Stimulated activated CD8-positive, alpha-beta memory T cell treated with anti-CD3 and anti-CD28 coated beads, Interleukin-12 subunit alpha, Interleukin-12 subunit beta, amount 100 ng/mL, for 1 hour (primary cell): ENCODE measurements around the gene ZNF892.

Experiments used
- DNase-seq: peaks from one replicate; pipeline ENCODE4 v3.0.0-alpha.2; 2020; ENCODE audit warnings: low read depth

The ZNF892 gene

DNA sequence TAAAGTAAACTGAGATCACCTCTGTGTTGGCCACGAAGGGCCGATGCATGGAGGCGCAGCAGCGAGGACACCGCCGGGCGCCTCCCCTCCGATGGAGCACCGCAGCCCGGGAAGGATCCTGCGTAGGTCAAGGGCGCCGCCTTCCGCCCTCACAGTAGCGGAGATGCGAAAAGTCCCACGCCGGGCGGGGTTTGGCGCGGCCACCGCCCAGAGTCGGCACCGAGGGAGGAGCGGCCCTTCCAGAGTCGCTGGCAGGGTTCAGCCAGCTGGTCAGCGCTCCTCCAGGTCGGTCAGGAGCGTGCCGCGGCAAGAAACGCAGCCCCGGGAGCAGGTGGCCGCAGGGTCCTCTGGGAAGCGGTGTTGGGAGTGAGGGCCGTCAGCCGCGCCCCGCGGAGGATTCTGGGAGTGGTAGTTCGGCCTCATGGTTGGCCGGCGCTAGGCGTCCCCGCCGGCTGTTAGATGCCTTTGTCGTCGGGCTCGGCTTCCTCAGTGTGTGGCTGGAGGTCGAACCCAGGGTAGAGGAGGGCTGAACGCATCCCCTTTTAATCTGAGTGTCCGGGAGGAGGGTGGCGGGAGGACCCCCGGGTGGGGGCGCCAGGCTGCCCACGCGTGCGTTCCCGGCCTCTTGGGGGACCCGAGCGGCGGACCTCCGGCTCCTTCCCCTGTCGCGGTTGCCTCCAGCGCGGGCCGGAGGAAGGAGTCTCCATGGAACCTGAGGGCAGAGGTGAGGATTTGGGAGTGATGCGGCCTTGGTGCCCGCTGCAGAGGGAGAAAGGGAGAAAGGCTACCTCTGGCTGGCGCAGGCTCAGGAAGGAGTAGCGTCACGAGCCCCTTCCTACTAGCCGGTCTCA lies at the start of gene ZNF892:
TSS of gene ZNF892 (plus strand) at position 411 of the 851 bp plus-strand sequence. CDS start at position 706, 295 bp downstream.
- DNase-seq = peak; percentile 63

DNA sequence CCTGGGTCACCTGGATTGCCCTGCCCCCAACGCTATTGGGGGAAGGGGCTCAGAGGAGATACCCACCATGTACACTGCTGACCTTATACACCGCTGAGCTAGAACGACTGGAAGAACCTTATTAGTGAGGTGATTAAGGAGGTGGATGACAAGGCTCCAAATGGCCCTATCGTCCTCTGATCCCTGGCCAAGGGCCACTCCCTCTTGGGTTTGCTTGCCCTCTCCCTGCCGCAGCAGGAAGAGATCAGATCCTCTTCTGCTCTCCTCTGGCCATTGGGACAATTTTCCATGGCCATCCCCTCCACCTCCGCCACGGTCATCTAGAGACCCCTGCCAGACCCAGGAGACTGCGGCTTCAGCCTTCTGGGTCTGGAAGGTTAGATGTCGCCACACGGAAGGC lies 48.9 kb upstream of the ZNF892 start:
- DNase-seq = no peak

DNA sequence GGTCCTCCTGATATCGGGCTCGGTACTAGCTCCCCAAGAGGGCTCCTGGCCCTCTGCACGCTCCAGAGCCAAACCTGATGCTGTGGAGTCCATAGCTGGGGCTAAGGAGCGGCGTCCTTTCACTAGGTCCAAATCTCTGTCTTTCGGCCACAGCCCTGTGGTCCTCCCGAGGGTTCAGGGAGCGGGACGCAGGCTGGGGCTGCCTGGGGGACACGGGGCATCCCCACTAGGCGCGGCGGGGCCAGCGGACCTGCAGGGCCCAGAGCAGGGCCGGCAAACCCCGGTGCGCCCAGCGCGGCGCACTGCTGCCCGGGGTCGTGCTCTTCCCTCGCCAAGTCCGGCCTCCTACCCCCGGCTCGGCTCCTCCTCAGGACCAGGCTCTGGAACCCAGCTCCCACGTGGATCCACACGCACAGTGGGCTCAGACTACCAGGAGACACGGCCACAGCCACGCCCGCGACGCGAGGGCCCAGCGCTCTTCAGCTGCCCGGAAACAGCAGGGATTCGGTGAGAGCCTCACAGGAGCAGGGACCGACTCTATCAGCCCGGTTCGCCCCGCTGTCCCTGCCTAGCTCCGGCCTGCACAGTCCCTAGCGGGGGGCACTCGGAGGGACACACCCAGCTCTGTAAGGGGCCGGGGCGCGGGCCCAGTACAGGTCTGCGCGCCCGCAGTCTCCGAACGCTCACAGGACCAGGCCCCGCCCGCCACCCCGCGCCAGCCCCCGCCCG lies 48.3 kb upstream of the ZNF892 start:
- no peak for DNase-seq

DNA sequence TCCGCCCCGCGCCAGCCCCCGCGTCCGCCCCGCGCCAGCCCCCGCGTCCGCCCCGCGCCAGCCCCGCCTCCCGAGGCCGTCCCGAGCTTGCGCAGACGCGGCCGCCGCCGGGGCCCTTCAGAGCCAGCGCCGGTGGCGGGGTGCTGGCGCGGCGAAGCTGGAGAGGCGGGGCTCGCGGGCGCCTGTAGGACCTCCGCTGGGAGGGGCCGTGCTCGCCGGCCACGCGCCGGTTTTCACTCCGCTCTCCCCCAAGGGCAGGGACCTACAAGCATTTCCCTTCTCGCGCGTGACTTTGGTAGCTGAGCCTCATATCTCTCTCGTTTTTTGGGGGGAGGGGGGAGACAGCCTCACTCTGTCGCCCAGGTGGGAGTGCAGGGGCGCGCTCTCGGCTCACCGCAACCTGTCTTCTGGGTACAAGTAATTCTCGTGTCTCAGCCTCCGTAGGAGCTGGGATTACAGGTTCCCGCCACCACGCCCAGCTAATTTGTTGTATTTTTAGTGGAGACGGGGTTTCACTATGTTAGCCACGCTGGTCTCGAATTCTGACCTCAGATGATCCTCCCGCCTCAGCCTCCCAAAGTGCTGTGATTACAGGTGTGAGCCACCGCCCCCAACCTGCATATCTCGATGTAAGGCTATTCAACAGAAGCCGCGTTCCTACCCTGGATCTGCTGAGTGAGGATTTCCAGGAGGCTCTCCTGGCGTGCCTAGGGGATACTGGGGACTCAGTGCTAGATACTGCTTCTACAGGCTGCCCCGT lies 47.5 kb upstream of the ZNF892 start, which contains the start of gene ZNF514:
TSS of gene ZNF514 (minus strand) at position 159 of the 760 bp plus-strand sequence. CDS start 6,595 bp downstream, outside the sequence.
- peak; percentile 55 for DNase-seq

DNA sequence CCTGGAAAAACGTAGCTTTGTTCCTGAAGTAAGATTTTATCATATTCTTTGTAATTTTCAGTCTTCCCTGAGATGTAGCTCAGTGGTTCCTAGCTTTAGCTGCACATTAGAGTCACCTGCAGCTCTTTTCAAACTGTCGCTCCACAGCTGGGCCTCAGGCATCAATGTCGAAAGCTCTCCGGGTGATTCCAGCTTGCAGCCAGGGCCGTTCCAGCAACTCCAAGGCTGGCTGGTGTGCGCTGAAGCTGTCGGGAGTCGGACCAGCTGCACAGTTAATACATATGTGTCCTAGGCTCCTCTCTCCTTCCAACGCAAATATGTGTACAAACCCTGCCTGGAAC lies 42.3 kb upstream of the ZNF892 start:
- no peak for DNase-seq

DNA sequence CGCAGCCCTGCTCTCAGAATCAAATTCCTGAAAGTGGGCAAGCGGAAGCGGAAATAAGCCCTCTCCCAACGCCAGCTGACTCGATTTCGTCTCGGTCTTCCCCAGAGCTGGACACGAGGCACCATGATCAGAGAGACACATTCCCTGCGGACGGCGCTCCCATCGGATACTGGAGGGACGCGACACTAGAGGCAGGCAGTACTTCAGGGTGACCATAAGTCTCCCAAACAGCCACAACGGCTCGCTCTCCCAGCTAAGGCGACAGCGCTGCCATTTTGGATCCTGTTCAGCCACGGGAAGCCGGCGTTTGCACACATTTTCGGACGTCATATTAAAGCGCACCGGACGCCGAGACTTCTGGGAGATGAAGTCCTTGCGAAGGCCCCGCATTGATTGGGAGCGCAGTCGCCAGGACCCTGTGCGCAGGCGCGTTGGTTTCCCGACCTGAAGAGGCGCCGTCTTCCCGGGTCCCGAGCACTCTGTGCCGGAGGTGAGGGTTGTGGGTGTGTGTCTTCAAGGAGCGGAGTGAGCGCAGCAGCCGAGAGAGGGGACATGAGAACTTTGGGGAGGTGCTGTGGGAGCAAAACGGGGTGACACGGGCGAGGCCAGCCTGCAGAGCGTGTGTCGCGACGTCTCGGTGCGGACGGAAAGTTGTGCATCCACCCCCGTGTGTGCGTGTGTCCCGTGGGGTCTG lies 41.8 kb upstream of the ZNF892 start, which contains the start of gene ZNF2:
TSS of gene ZNF2 (plus strand) at position 439 of the 694 bp plus-strand sequence. CDS start 10,418 bp downstream, outside the sequence.
- DNase-seq = peak; percentile 97

DNA sequence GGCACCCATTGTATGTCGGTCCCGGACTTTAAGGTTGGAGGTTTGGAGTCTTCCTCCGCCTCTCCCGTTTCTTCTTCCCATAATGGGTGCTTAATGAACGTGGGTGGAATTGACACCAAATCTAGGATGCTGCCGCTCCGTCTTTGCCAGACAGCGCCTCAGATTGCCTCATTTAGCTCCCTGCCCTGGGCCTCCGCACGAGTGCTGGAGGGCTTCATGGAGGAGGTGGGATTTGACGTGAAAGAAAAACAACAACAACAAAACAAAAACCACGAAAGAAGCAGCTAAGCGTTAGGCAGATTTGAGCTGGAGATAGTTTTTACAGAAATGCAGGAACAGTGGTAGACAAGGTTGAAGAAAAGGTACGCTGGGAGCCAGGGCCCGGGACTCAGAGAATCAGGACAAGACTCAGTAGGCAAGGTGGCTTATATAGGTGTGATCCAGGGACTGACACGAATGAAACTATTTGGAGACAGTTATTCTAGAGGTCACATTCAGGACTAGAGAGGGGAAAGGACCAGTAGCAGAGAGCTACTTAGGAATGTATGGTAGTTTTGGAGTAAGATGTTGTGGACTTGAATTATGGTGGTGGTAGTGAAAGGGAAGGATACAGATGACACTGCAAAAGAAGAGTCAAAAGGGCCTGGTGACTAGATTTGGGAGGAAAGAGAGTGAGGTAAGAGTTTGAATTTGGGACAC lies 41.1 kb upstream of the ZNF892 start:
- no peak for DNase-seq

DNA sequence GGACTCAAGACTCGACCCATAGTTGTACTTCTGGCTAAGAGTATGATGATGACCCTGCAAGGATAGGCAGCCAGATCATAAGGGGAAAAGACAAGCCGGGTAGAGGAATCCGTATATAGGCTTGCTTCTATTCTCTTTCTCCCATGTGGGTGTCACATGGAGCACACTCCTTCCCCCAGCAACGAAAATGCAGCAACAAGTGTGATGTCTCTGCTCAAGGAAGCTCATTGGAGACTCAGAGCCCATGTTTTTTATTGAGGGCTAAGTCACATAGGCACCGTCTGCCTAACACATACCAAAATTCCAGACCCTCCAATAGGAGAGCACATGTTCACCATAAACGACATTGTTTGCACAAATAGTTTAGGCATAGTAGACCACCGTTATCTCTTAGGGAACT lies 35.4 kb upstream of the ZNF892 start:
- DNase-seq = no peak

DNA sequence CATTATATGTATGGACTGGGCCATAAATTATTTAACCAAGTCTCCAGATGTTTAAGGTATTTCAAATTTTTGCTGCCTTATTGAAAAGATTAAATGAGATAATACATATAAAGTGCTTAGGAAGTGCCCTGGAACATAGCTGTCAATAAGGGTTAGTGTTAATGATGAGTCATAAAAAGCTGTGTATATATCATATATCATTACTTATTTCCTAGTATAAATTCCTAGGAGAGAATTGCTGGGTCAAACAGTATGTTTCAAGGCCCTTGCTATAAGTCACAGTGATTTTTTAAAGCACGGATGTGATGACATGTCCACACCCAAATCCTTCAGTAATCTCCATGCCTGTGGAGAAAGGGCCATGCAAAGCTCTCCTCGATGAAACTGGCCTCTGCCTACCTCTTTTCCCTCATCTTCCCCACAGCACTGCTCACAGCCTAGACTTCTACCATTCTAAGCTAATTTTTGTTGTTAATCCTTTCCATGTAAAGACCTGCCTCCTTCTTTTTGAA lies 33.2 kb upstream of the ZNF892 start:
- no peak for DNase-seq

DNA sequence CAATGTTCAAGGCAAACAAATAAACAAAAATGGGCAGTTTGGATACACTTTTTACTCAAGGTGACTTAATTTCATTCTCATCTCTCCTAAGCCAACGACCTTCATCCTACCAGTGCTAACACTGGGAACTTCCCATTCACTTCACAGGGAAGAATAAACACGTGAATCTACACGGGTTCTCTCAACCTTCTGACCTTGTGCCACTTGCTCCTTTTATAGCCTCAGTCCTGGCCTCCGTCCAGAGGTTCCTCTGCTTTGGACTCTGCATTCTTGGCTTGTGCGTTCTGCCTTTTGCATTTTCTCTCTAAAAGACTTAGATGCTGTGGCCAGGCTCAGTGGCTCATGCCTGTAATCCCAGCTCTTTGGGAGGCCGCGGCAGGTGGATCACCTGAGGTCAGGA lies 27.9 kb upstream of the ZNF892 start:
- DNase-seq = no peak

DNA sequence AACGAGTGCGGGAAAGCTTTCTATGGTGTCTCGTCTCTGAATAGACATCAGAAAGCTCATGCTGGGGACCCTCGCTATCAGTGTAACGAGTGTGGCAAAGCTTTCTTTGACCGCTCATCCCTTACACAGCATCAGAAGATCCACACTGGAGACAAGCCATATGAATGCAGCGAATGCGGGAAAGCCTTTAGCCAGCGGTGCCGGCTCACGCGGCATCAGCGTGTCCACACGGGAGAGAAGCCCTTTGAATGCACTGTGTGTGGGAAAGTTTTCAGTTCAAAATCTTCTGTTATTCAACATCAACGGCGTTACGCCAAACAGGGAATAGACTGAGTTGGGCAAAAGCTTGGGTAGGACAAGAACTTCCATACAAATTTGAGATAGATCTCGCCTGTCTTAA lies 25.5 kb upstream of the ZNF892 start:
- DNase-seq = no peak

DNA sequence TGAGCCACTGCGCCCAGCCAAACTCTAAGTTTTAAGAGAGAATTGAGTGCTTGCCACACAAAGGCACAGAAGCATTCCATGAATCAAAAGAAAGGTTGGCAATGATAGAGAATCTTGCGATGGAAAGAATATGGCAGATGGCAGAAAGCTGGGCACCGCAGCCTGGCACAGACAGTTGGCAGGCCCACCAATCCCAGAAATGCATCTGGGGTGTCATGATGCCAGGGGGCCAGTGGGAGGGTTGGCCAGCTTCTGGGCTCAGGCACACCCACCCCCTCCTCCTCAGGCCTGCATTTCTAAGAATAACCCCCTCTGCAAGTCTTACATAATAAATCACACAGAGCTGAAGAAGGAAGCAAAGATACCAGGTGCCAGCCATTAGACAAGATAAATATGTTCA lies 22.1 kb upstream of the ZNF892 start:
- DNase-seq = no peak

DNA sequence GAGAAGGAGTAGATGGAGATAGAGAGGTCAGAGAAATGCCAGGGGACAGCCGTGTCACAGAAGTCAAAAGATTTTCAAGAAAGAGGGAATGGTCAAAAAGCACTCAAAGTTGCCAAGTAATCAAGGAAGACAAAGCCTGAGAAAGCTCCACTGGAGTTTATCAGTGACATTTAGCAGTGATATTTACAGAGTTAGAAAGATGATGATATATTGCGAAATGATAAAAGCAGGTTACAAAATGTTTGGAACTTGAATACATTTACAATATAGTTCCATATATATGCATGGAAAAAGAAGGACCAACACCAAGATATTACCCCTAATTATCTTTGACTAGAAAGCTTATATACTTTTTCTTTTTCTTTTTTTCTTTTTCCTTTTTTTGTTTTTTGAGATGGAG lies 21.3 kb upstream of the ZNF892 start:
- DNase-seq = no peak

DNA sequence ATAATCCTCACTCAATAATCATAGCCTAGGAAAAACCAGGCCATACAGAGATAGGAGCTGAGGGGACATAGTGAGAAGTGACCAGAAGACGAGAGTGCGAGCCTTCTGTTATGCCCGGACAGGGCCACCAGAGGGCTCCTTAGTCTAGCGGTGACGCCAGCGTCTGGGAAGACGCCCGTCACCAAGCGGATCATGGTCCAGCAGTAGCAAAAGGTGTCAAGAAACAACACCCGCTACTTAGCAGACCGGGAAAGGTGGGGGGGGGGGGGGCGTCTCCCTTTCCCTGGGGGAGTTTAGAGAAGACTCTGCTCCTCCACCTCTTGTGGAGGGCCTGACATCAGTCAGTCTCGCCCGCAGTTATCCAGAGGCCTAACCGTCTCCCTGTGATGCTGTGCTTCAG lies 14.4 kb upstream of the ZNF892 start:
- DNase-seq = peak; percentile 11

DNA sequence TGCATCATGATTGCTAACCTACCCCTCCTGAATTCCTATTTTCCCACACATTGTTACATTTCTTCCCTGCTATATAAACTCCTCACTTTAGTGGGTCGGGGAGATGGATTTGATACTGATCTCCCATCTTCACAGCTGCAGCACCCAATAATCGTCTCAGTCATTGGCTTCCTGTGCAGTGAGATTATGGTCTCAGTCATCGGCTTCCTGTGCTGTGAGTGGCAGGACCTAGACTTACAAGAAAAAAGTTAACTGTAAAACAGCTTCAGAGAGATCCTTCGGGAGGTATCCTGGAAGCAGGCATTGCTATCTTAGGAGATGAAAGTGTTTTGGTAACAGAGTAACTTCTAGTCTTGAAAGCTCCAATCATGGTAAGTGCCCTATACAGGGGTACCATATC lies 3.4 kb upstream of the ZNF892 start:
- DNase-seq = no peak

DNA sequence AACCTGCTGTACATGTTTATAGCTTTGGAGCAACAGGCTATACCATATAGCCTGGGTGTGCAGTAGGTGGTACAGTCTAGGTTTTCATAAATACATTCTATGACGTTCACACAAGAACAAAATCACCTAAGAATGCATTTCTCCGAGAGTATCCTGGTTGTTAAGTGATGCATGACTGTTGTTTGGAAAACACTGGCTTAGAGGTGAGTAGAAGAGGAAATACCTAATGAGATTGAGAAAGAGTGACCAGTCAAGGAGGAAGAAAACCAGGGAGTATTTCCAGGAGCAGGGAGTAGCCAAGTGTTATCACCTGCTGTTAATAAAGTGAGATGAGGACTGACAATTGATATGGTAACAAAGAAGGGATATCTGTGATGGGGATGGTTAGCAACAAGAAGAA lies 2.9 kb upstream of the ZNF892 start:
- no peak for DNase-seq

DNA sequence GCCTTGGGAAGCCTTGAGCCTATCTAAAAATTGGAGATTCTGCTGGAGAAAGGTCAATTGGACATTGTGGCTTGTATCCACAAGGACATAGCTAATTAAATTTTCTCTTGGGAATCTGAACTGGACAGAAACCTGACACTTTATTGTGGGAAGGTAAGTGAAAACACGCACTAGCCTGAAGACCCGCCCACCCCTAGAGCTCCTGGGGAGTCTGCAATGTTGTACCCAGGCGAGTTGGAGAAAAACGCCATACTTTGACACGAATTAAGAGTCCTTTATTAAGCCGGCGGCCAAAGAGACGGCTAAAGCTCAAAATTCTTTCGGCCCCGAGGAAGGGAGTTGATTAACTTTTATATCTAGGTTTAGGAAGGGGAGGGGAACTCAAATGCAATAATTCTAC lies 1.2 kb upstream of the ZNF892 start:
- no peak for DNase-seq

DNA sequence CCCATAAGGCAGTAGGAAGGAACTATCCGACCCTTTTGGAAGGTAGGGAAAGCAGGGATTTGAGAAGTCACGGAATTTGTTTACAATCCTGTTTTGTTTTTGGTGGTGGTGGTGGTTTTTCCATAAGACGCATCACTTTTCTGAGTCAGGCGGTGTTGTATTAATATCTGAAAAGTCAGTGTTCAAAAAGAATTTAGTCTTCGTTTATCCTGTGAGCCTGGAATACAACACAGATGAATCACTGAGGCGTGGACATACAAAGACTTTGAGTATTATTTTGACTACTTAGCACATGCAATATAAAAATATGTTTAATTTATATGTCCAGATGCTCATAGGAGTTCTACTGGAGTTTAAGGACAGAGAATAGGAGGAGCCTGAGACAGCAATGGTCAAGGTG lies 785 bp downstream of the ZNF892 start:
- no peak for DNase-seq

DNA sequence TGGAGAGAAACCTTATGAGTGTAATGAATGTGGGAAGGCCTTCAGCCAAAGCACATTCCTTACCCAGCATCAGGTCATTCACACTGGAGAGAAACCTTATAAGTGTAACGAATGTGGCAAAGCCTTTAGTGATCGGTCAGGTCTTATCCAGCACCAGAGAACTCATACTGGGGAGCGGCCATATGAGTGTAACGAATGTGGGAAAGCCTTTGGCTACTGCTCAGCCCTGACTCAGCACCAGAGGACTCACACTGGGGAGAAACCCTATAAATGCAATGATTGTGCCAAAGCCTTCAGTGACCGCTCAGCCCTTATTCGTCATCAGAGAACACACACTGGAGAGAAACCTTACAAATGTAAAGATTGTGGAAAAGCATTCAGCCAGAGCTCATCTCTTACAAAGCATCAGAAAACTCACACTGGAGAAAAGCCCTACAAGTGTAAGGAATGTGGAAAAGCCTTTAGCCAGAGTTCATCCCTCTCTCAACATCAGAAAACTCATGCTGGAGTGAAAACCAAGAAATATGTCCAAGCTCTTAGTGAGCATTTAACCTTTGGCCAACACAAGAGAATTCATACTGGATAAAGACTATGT lies 7.8 kb downstream of the ZNF892 start:
- no peak for DNase-seq

DNA sequence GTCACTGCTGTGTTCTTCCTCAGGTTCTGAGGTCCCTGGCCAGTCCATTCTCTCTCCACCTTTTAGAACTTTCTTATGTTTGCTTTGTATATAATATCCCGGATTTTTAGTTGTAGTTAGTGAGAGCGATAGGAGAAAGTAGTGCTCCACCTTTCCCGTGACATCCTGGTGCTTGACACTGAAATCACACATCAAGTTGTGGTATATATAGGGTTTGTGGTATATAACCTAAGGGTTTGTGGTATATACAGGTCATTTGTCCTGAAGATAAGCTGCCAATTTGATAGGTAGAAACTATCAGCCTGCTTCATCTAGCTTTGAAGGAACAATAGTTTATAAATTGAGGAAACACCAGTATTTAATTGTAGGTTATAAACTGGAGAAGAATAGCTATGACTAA lies 13.1 kb downstream of the ZNF892 start:
- no peak for DNase-seq

DNA sequence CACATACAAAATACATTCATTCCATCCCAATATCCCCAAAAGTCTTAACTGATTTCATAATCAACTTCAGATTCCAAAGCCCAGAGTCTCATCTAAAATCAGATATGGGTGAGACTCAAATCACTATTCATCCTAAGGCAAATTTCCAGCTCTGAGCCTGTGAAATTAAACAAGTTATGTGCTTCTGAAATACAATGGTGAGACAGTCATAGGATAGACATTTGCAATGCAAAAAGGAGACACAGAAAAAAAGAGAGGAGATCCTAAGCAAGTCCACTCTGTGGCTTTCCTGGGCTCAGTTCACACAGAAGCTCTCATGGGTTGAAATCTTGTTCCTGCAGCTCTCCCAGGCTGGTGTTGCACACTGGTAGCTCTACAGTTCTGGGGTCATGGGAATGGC lies 18.3 kb downstream of the ZNF892 start:
- DNase-seq = no peak
